WTC11 (cell line): ENCODE data around the gene FBN2.

Experiments used
- JUN ChIP-seq: sonication (generic); formaldehyde crosslinking; IDR thresholded peaks from 2 replicates; pipeline ENCODE4 v1.8.0; 2023; ENCODE audit warnings: mild to moderate bottlenecking, missing genetic modification reagents
- ZBTB21 ChIP-seq: sonication (generic); formaldehyde crosslinking; IDR thresholded peaks from 2 replicates; pipeline ENCODE4 v1.8.1; 2023; ENCODE audit warnings: mild to moderate bottlenecking, missing genetic modification reagents, borderline replicate concordance
- ZNF121 ChIP-seq: sonication (generic); formaldehyde crosslinking; IDR thresholded peaks from 2 replicates; pipeline ENCODE4 v1.8.0; 2023; ENCODE audit warnings: missing genetic modification reagents
- ZNF232 ChIP-seq: sonication (generic); formaldehyde crosslinking; IDR thresholded peaks from 2 replicates; pipeline ENCODE4 v1.8.0; 2022; ENCODE audit warnings: mild to moderate bottlenecking, missing genetic modification reagents
- ZNF317 ChIP-seq: sonication (generic); formaldehyde crosslinking; IDR thresholded peaks from 2 replicates; pipeline ENCODE4 v1.8.1; 2023; ENCODE audit warnings: low read depth, mild to moderate bottlenecking, moderate library complexity, missing genetic modification reagents, borderline replicate concordance
- ZNF423 ChIP-seq: fragments of 250-450 bp; sonication (Bioruptor Pico); IDR thresholded peaks from 2 replicates; pipeline ENCODE4 v2.1.2; 2022; ENCODE audit warnings: mild to moderate bottlenecking, moderate library complexity
- TF ChIP-seq, protein P1 (sequence below): fragments of 200-600 bp; IDR thresholded peaks from 2 replicates; pipeline ENCODE4 v1.8.0; 2022; ENCODE audit warnings: antibody characterized with exemption
- TF ChIP-seq, protein P2 (sequence below): sonication (generic); formaldehyde crosslinking; IDR thresholded peaks from 2 replicates; pipeline ENCODE4 v1.8.1; 2022; ENCODE audit warnings: low read depth, missing genetic modification reagents, borderline replicate concordance
- TF ChIP-seq, protein P3 (sequence below): sonication (generic); formaldehyde crosslinking; IDR thresholded peaks from 2 replicates; pipeline ENCODE4 v1.8.1; 2022; ENCODE audit warnings: low read depth, mild to moderate bottlenecking, moderate library complexity, missing genetic modification reagents, borderline replicate concordance
- TF ChIP-seq, protein P4 (sequence below): sonication (generic); formaldehyde crosslinking; IDR thresholded peaks from 2 replicates; pipeline ENCODE4 v1.8.0; 2022; ENCODE audit warnings: mild to moderate bottlenecking, missing genetic modification reagents
- TF ChIP-seq, protein P5 (sequence below): sonication (generic); formaldehyde crosslinking; IDR thresholded peaks from 2 replicates; pipeline ENCODE4 v1.8.0; 2022; ENCODE audit warnings: mild to moderate bottlenecking, missing genetic modification reagents
- TF ChIP-seq, protein P6 (sequence below): fragments of 250-450 bp; sonication (Bioruptor Pico); IDR thresholded peaks from 2 replicates; pipeline ENCODE4 v2.1.2; 2022; ENCODE audit warnings: mild to moderate bottlenecking, moderate library complexity
- TF ChIP-seq, protein P7 (sequence below): sonication (generic); formaldehyde crosslinking; IDR thresholded peaks from 2 replicates; pipeline ENCODE4 v1.8.1; 2023; ENCODE audit warnings: mild to moderate bottlenecking, missing genetic modification reagents, borderline replicate concordance

DNA sequence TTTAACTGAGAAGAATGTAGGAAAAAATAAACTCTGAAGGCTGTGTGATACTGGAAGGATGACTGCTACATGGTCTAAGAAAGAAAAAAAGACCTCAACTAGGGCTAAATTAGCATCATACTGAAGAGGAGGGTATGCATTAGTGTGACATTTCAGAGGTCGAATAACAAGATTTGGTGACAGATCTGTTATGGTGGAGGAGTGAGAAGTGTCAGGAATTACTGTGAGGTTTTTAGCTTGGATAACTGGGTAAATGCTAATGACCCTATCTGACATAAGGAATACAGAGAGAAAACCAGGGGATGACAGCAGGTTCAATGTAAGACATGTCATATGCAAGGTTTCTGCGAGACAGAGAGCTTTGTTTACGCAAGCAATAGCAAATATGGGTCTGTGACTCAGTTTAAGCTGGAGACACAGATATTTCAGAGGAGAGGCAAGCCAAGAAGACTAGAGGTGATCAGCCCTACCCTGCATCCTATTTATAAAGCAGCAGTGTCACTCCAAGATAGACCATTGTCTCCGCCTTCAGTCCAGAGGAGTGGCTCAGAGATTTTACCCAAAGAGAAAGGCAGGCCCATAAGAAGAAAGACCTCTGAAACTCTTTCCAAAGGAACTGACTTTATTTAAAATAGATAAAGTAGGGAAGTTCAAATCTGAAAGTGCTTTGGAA, 44.3 kb downstream of the FBN2 start:
- no peak for TF ChIP-seq ZNF423
- TF ChIP-seq, protein P1, sequence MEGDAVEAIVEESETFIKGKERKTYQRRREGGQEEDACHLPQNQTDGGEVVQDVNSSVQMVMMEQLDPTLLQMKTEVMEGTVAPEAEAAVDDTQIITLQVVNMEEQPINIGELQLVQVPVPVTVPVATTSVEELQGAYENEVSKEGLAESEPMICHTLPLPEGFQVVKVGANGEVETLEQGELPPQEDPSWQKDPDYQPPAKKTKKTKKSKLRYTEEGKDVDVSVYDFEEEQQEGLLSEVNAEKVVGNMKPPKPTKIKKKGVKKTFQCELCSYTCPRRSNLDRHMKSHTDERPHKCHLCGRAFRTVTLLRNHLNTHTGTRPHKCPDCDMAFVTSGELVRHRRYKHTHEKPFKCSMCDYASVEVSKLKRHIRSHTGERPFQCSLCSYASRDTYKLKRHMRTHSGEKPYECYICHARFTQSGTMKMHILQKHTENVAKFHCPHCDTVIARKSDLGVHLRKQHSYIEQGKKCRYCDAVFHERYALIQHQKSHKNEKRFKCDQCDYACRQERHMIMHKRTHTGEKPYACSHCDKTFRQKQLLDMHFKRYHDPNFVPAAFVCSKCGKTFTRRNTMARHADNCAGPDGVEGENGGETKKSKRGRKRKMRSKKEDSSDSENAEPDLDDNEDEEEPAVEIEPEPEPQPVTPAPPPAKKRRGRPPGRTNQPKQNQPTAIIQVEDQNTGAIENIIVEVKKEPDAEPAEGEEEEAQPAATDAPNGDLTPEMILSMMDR: no peak
- TF ChIP-seq, protein P2, sequence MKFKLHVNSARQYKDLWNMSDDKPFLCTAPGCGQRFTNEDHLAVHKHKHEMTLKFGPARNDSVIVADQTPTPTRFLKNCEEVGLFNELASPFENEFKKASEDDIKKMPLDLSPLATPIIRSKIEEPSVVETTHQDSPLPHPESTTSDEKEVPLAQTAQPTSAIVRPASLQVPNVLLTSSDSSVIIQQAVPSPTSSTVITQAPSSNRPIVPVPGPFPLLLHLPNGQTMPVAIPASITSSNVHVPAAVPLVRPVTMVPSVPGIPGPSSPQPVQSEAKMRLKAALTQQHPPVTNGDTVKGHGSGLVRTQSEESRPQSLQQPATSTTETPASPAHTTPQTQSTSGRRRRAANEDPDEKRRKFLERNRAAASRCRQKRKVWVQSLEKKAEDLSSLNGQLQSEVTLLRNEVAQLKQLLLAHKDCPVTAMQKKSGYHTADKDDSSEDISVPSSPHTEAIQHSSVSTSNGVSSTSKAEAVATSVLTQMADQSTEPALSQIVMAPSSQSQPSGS: no peak
- TF ChIP-seq, protein P3, sequence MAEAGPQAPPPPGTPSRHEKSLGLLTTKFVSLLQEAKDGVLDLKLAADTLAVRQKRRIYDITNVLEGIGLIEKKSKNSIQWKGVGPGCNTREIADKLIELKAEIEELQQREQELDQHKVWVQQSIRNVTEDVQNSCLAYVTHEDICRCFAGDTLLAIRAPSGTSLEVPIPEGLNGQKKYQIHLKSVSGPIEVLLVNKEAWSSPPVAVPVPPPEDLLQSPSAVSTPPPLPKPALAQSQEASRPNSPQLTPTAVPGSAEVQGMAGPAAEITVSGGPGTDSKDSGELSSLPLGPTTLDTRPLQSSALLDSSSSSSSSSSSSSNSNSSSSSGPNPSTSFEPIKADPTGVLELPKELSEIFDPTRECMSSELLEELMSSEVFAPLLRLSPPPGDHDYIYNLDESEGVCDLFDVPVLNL: no peak
- TF ChIP-seq, protein P4, sequence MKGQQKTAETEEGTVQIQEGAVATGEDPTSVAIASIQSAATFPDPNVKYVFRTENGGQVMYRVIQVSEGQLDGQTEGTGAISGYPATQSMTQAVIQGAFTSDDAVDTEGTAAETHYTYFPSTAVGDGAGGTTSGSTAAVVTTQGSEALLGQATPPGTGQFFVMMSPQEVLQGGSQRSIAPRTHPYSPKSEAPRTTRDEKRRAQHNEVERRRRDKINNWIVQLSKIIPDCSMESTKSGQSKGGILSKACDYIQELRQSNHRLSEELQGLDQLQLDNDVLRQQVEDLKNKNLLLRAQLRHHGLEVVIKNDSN (CRISPR knock-in tag): no peak
- TF ChIP-seq, protein P5, sequence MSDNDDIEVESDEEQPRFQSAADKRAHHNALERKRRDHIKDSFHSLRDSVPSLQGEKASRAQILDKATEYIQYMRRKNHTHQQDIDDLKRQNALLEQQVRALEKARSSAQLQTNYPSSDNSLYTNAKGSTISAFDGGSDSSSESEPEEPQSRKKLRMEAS (CRISPR knock-in tag): no peak
- TF ChIP-seq, protein P6, sequence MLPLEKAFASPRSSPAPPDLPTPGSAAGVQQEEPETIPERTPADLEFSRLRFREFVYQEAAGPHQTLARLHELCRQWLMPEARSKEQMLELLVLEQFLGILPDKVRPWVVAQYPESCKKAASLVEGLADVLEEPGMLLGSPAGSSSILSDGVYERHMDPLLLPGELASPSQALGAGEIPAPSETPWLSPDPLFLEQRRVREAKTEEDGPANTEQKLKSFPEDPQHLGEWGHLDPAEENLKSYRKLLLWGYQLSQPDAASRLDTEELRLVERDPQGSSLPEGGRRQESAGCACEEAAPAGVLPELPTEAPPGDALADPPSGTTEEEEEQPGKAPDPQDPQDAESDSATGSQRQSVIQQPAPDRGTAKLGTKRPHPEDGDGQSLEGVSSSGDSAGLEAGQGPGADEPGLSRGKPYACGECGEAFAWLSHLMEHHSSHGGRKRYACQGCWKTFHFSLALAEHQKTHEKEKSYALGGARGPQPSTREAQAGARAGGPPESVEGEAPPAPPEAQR (CRISPR knock-in tag): no peak
- TF ChIP-seq JUN (CRISPR knock-in tag): no peak
- TF ChIP-seq, protein P7, sequence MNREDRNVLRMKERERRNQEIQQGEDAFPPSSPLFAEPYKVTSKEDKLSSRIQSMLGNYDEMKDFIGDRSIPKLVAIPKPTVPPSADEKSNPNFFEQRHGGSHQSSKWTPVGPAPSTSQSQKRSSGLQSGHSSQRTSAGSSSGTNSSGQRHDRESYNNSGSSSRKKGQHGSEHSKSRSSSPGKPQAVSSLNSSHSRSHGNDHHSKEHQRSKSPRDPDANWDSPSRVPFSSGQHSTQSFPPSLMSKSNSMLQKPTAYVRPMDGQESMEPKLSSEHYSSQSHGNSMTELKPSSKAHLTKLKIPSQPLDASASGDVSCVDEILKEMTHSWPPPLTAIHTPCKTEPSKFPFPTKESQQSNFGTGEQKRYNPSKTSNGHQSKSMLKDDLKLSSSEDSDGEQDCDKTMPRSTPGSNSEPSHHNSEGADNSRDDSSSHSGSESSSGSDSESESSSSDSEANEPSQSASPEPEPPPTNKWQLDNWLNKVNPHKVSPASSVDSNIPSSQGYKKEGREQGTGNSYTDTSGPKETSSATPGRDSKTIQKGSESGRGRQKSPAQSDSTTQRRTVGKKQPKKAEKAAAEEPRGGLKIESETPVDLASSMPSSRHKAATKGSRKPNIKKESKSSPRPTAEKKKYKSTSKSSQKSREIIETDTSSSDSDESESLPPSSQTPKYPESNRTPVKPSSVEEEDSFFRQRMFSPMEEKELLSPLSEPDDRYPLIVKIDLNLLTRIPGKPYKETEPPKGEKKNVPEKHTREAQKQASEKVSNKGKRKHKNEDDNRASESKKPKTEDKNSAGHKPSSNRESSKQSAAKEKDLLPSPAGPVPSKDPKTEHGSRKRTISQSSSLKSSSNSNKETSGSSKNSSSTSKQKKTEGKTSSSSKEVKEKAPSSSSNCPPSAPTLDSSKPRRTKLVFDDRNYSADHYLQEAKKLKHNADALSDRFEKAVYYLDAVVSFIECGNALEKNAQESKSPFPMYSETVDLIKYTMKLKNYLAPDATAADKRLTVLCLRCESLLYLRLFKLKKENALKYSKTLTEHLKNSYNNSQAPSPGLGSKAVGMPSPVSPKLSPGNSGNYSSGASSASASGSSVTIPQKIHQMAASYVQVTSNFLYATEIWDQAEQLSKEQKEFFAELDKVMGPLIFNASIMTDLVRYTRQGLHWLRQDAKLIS: no peak
- no peak for TF ChIP-seq ZNF232
- no peak for TF ChIP-seq ZNF317 (CRISPR knock-in tag)
- TF ChIP-seq ZBTB21 (CRISPR knock-in tag): no peak
- TF ChIP-seq ZNF121 (CRISPR knock-in tag): no peak
